ENCODE data around the gene NUDT22.

DNA sequence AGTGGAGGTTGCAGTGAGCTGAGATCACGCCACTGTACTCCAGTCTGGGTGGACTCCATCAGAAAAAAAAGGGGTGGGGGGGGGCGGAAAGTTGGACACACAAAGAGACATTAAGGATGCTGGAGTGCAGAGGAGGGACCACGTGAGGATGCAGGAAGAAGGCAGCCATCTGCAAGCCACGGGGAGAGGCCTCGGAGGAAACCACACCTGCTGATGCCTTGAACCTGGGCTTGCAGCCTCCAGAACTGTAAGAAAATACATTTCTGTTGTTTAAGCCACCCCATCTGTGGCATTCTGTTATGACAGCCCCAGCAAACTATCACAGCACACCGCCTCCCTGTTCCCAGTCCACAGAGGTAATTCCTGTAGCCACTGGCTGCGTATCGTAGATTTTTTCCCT is 49.3 kb upstream of the NUDT22 start:
- TF ChIP-seq, protein P1, sequence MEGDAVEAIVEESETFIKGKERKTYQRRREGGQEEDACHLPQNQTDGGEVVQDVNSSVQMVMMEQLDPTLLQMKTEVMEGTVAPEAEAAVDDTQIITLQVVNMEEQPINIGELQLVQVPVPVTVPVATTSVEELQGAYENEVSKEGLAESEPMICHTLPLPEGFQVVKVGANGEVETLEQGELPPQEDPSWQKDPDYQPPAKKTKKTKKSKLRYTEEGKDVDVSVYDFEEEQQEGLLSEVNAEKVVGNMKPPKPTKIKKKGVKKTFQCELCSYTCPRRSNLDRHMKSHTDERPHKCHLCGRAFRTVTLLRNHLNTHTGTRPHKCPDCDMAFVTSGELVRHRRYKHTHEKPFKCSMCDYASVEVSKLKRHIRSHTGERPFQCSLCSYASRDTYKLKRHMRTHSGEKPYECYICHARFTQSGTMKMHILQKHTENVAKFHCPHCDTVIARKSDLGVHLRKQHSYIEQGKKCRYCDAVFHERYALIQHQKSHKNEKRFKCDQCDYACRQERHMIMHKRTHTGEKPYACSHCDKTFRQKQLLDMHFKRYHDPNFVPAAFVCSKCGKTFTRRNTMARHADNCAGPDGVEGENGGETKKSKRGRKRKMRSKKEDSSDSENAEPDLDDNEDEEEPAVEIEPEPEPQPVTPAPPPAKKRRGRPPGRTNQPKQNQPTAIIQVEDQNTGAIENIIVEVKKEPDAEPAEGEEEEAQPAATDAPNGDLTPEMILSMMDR (optimal IDR thresholded peaks at IDR 0.05 in 1 of 3, IDR thresholded peaks at IDR 0.05 in 1 of 3, conservative IDR thresholded peaks at IDR 0.05 in 1 of 3; ENCODE audit: extremely low read depth in 1 of 3, insufficient read depth in 2 of 3, low read length in 3 of 3), result no peak
- no peak for TF ChIP-seq EZH2 (IDR thresholded peaks at IDR 0.05; ENCODE audit: low read length)
